ENCODE measurements around the gene FLCN.

DNA sequence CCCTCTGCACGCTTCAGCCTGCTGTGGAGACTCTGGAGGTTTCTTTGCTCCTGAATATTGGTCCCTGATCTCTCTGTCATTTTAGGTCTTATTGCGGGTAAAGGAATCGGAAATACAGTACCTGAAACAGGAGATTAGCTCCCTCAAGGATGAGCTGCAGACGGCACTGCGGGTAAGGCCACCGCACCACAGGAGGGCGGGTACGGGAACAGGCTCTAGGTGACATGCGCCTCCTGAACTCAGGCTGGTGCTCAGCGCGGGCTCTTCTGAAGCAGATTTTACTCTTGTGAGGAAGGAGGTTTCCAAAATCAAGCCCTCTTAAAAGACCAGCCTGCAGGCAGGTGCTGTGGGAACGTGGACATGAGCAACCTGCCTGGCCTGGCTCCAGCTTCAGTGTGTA lies 60.6 kb downstream of the FLCN start:
- TF ChIP-seq EGR1 (IDR thresholded peaks at IDR 0.05), result no peak
- TF ChIP-seq, protein P1, sequence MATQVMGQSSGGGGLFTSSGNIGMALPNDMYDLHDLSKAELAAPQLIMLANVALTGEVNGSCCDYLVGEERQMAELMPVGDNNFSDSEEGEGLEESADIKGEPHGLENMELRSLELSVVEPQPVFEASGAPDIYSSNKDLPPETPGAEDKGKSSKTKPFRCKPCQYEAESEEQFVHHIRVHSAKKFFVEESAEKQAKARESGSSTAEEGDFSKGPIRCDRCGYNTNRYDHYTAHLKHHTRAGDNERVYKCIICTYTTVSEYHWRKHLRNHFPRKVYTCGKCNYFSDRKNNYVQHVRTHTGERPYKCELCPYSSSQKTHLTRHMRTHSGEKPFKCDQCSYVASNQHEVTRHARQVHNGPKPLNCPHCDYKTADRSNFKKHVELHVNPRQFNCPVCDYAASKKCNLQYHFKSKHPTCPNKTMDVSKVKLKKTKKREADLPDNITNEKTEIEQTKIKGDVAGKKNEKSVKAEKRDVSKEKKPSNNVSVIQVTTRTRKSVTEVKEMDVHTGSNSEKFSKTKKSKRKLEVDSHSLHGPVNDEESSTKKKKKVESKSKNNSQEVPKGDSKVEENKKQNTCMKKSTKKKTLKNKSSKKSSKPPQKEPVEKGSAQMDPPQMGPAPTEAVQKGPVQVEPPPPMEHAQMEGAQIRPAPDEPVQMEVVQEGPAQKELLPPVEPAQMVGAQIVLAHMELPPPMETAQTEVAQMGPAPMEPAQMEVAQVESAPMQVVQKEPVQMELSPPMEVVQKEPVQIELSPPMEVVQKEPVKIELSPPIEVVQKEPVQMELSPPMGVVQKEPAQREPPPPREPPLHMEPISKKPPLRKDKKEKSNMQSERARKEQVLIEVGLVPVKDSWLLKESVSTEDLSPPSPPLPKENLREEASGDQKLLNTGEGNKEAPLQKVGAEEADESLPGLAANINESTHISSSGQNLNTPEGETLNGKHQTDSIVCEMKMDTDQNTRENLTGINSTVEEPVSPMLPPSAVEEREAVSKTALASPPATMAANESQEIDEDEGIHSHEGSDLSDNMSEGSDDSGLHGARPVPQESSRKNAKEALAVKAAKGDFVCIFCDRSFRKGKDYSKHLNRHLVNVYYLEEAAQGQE (IDR thresholded peaks at IDR 0.05; ENCODE audit: low read depth), result no peak
- no peak for TF ChIP-seq TAF1 (IDR thresholded peaks at IDR 0.05; ENCODE audit: low read depth)
- TF ChIP-seq EP300 (IDR thresholded peaks at IDR 0.05; ENCODE audit: borderline replicate concordance), result no peak
